ENCODE data around the gene CCNL1.

- TF ChIP-seq SP1 (IDR thresholded peaks at IDR 0.05) (no peak), ARNT (IDR thresholded peaks at IDR 0.05) (no peak), FOXK2 (IDR thresholded peaks at IDR 0.05) (no peak), TARDBP (IDR thresholded peaks at IDR 0.05) (peak; percentile 95), HDGF (IDR thresholded peaks at IDR 0.05; ENCODE audit: borderline replicate concordance) (no peak), ELF4 (IDR thresholded peaks at IDR 0.05) (peak; percentile 32), FOXA1 (IDR thresholded peaks at IDR 0.05) (no peak)
Observed at GRCh38 chr3:157174649-157175498, 14.9 kb upstream of the CCNL1 start.

Data from HEK293T (cell line).